BE2C (cell line): ENCODE data around the gene C21orf91.

Experiments
- DNase-seq: peaks from one replicate; pipeline ENCODE4 v3.0.0-alpha.2; 2020
- H3K27me3 ChIP-seq: fragments of 250-450 bp; sonication (Bioruptor Pico); 2 replicates; pipeline ENCODE4 v1.5.1; 2020; ENCODE audit warnings: mild to moderate bottlenecking
- H3K36me3 ChIP-seq: fragments of 250-450 bp; sonication (Bioruptor Pico); 2 replicates; pipeline ENCODE4 v1.5.1; 2020; ENCODE audit warnings: mild to moderate bottlenecking
- H3K4me1 ChIP-seq: fragments of 250-450 bp; sonication (Bioruptor Pico); 2 replicates; pipeline ENCODE4 v1.5.1; 2020
- H3K4me3 ChIP-seq: 2 replicates; pipeline ENCODE4 v1.5.1; 2011; ENCODE audit warnings: low read depth, low read length
- H3K9me3 ChIP-seq: fragments of 250-450 bp; sonication (Bioruptor Pico); 2 replicates; pipeline ENCODE4 v1.5.1; 2020
- CTCF ChIP-seq: IDR thresholded peaks from 2 replicates; pipeline ENCODE4 v1.5.1; 2012; ENCODE audit warnings: mild to moderate bottlenecking, low read depth, low read length

Gene C21orf91

GRCh38 chr21:17765207-17765606 lies 53.9 kb downstream of the C21orf91 start:
- Histone ChIP-seq H3K4me1 (no peaks in the 10 kb centered on the region), H3K36me3 (no peaks in the 10 kb centered on the region), H3K27me3 (no peaks in the 10 kb centered on the region), H3K9me3 (no peaks in the 10 kb centered on the region), H3K4me3 (no peak overlapping the region)
- no peak for DNase-seq
- TF ChIP-seq CTCF = no peak

- Histone ChIP-seq H3K27me3 (no peaks in the 10 kb centered on the region), H3K9me3 (no peaks in the 10 kb centered on the region), H3K4me3 (no peak overlapping the region), H3K36me3 (no peaks in the 10 kb centered on the region), H3K4me1 (no peaks in the 10 kb centered on the region)
- peak; percentile 46 for DNase-seq
- no peak for TF ChIP-seq CTCF
Observed at GRCh38 chr21:17763288-17764037, 55.7 kb downstream of the C21orf91 start.

GRCh38 chr21:17759511-17760178 lies 59.5 kb downstream of the C21orf91 start:
- no peak for DNase-seq
- H3K4me1 ChIP-seq = no peaks in the 10 kb centered on the region
- H3K9me3 ChIP-seq = no peaks in the 10 kb centered on the region
- H3K4me3 ChIP-seq = no peak overlapping the region
- no peak for TF ChIP-seq CTCF
- no peaks in the 10 kb centered on the region for H3K27me3 ChIP-seq
- H3K36me3 ChIP-seq = no peaks in the 10 kb centered on the region

- H3K4me1 ChIP-seq = no peaks in the 10 kb centered on the region
- H3K36me3 ChIP-seq = no peaks in the 10 kb centered on the region
- TF ChIP-seq CTCF = no peak
- H3K9me3 ChIP-seq = no peaks in the 10 kb centered on the region
- DNase-seq = no peak
- H3K27me3 ChIP-seq = no peaks in the 10 kb centered on the region
- no peak overlapping the region for H3K4me3 ChIP-seq
Observed at GRCh38 chr21:17758683-17759082, 60.5 kb downstream of the C21orf91 start.

GRCh38 chr21:17757671-17758070 lies 61.5 kb downstream of the C21orf91 start:
- Histone ChIP-seq H3K36me3 (no peaks in the 10 kb centered on the region), H3K4me1 (no peaks in the 10 kb centered on the region), H3K4me3 (no peak overlapping the region), H3K9me3 (no peaks in the 10 kb centered on the region), H3K27me3 (no peaks in the 10 kb centered on the region)
- TF ChIP-seq CTCF = no peak
- no peak for DNase-seq

GRCh38 chr21:17753736-17754135 lies 65.4 kb downstream of the C21orf91 start:
- H3K9me3 ChIP-seq = no peaks in the 10 kb centered on the region
- no peaks in the 10 kb centered on the region for H3K27me3 ChIP-seq
- TF ChIP-seq CTCF = no peak
- no peaks in the 10 kb centered on the region for H3K4me1 ChIP-seq
- no peak overlapping the region for H3K4me3 ChIP-seq
- H3K36me3 ChIP-seq = no peaks in the 10 kb centered on the region
- no peak for DNase-seq
